HepG2 (cell line): Measurements from ENCODE around the gene FITM1. TPM values are rescaled to one million over a fixed set of nuclear protein-coding genes. Genes with fewer than 3 reads are reported as not detected.

Experiments used
- ETV6 ChIP-seq: sonication (generic); formaldehyde crosslinking; conservative IDR thresholded peaks from 2 replicates; pipeline ENCODE4 v1.4.0; 2020; ENCODE audit warnings: missing genetic modification reagents
- GABPB1 ChIP-seq: IDR thresholded peaks from 2 replicates; pipeline ENCODE4 v1.6.1; 2016; ENCODE audit warnings: mild to moderate bottlenecking, missing genetic modification reagents, moderate library complexity, missing compliant biosample characterization
- HINFP ChIP-seq: sonication (generic); formaldehyde crosslinking; IDR thresholded peaks from 2 replicates; pipeline ENCODE4 v1.4.0; 2020; ENCODE audit warnings: low read depth, mild to moderate bottlenecking, missing genetic modification reagents
- HNRNPUL1 ChIP-seq: fragments of 200-400 bp; formaldehyde crosslinking; IDR thresholded peaks from 2 replicates; pipeline ENCODE4 v1.6.1; 2017; ENCODE audit warnings: low read depth, mild to moderate bottlenecking, low read length, moderate library complexity
- NBN ChIP-seq: fragments of 450-650 bp; conservative IDR thresholded peaks from 2 replicates; pipeline ENCODE4 v1.6.1; 2017
- NFE2L2 ChIP-seq: fragments of 150-350 bp; IDR thresholded peaks from 2 replicates; pipeline ENCODE4 v1.6.1; 2014; ENCODE audit warnings: low read length
- RBAK ChIP-seq: sonication (generic); formaldehyde crosslinking; IDR thresholded peaks from 2 replicates; pipeline ENCODE4 v1.5.1; 2020; ENCODE audit warnings: mild to moderate bottlenecking, missing genetic modification reagents
- SP140L ChIP-seq: sonication (generic); formaldehyde crosslinking; IDR thresholded peaks from 2 replicates; pipeline ENCODE4 v1.4.0; 2020; ENCODE audit warnings: missing genetic modification reagents, borderline replicate concordance
- TFE3 ChIP-seq: IDR thresholded peaks from 2 replicates; pipeline ENCODE4 v1.6.1; 2016
- TRIM22 ChIP-seq: fragments of 450-650 bp; IDR thresholded peaks from 2 replicates; pipeline ENCODE4 v1.6.1; 2017
- ZBTB3 ChIP-seq: sonication (generic); formaldehyde crosslinking; IDR thresholded peaks from 2 replicates; pipeline ENCODE4 v1.4.0; 2020; ENCODE audit warnings: low read depth, mild to moderate bottlenecking, moderate library complexity, missing genetic modification reagents, borderline replicate concordance
- ZBTB4 ChIP-seq: sonication (generic); formaldehyde crosslinking; IDR thresholded peaks from 2 replicates; pipeline ENCODE4 v1.4.0; 2020; ENCODE audit warnings: missing genetic modification reagents, mild to moderate bottlenecking, borderline replicate concordance
- ZMYM3 ChIP-seq: sonication (generic); formaldehyde crosslinking; IDR thresholded peaks from 2 replicates; pipeline ENCODE4 v1.5.1; 2020; ENCODE audit warnings: mild to moderate bottlenecking, missing genetic modification reagents
- ZNF20 ChIP-seq: sonication (generic); formaldehyde crosslinking; IDR thresholded peaks from 2 replicates; pipeline ENCODE4 v1.4.0; 2020; ENCODE audit warnings: mild to moderate bottlenecking, moderate library complexity, missing genetic modification reagents
- ZNF292 ChIP-seq: sonication (generic); formaldehyde crosslinking; IDR thresholded peaks from 2 replicates; pipeline ENCODE4 v1.8.1; 2022; ENCODE audit warnings: mild to moderate bottlenecking, low read depth, missing genetic modification reagents, borderline replicate concordance
- ZNF484 ChIP-seq: sonication (generic); formaldehyde crosslinking; IDR thresholded peaks from 2 replicates; pipeline ENCODE4 v1.5.1; 2020; ENCODE audit warnings: mild to moderate bottlenecking, low read depth, missing genetic modification reagents, borderline replicate concordance
- ZNF496 ChIP-seq: sonication (generic); formaldehyde crosslinking; IDR thresholded peaks from 2 replicates; pipeline ENCODE4 v1.8.1; 2023; ENCODE audit warnings: mild to moderate bottlenecking, moderate library complexity, missing genetic modification reagents; ENCODE audit not compliant: insufficient replicate concordance
- ZNF746 ChIP-seq: sonication (generic); formaldehyde crosslinking; IDR thresholded peaks from 2 replicates; pipeline ENCODE4 v1.8.0; 2022; ENCODE audit warnings: mild to moderate bottlenecking, missing genetic modification reagents
- ZNF883 ChIP-seq: sonication (generic); formaldehyde crosslinking; IDR thresholded peaks from 2 replicates; pipeline ENCODE4 v1.5.1; 2020; ENCODE audit warnings: mild to moderate bottlenecking, missing genetic modification reagents; ENCODE audit errors: not compliant biosample characterization
- polyA plus RNA-seq, 8 experiments: library from polyadenylated mRNA; depleted of rRNA in 3 of 8; stranded (reverse) in 7 of 8; unstranded in 1 of 8; fragments of >200 nt; fragmentation: Illumina TruSeq in 4 of 8; extraction: Trizol in 4 of 8; gene quantifications; 2 replicates each; pipeline versions ENCODE4 v1.2.1 to v1.2.3, GENCODE V29; 2011 to 2016; ENCODE audit warnings: low read depth in 4 of 8, missing spikeins in 1 of 8, mixed read lengths in 1 of 8; ENCODE audit not compliant: insufficient read depth in 1 of 8
- total RNA-seq, 5 experiments: library from RNA; depleted of rRNA; stranded (reverse); fragments of >200 nt; fragmentation: Illumina TruSeq; extraction: Trizol; gene quantifications; 2 replicates each; pipeline ENCODE4 v1.2.3, GENCODE V29; 2016; ENCODE audit warnings: low read depth in 1 of 5
- TF ChIP-seq, protein P1 (sequence below): sonication (generic); formaldehyde crosslinking; IDR thresholded peaks from 2 replicates; pipeline ENCODE4 v1.5.0; 2020; ENCODE audit warnings: missing genetic modification reagents

The FITM1 gene
- total and polyA plus RNA-seq, 2 of the 13 experiments (the other 11 are each of a cell fraction or from before 2014, with no cell fraction given): 2.7 to 5.8 TPM

- TF ChIP-seq ZNF484 (CRISPR knock-in tag): no peak; the same call in 1 of the 2 replicates
- peak; percentile 90; the same call in 1 of the 2 replicates for TF ChIP-seq ZBTB4 (CRISPR knock-in tag)
- TF ChIP-seq ZNF496 (CRISPR knock-in tag): no peak
- peak; percentile 80 for TF ChIP-seq GABPB1 (CRISPR knock-in tag)
- TF ChIP-seq NFE2L2: peak; percentile 15; the same call in 1 of the 2 replicates
- peak; percentile 94; the same call in 1 of the 2 replicates for TF ChIP-seq HINFP
- TF ChIP-seq, protein P1, sequence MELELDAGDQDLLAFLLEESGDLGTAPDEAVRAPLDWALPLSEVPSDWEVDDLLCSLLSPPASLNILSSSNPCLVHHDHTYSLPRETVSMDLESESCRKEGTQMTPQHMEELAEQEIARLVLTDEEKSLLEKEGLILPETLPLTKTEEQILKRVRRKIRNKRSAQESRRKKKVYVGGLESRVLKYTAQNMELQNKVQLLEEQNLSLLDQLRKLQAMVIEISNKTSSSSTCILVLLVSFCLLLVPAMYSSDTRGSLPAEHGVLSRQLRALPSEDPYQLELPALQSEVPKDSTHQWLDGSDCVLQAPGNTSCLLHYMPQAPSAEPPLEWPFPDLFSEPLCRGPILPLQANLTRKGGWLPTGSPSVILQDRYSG (CRISPR knock-in tag): peak; percentile 18; the same call in 1 of the 2 replicates
- TF ChIP-seq ZNF746: no peak
- no peak for TF ChIP-seq HNRNPUL1
- no peak for TF ChIP-seq TRIM22
- TF ChIP-seq ZBTB3 (CRISPR knock-in tag): peak; percentile 93
- TF ChIP-seq NBN: no peak
- peak; percentile 99 for TF ChIP-seq TFE3 (CRISPR knock-in tag)
- TF ChIP-seq ZMYM3: peak; percentile 92
- peak; percentile 97; the same call in 1 of the 2 replicates for TF ChIP-seq SP140L (CRISPR knock-in tag)
- TF ChIP-seq ZNF292 (CRISPR knock-in tag): peak; percentile 89; the same call in 1 of the 2 replicates
- TF ChIP-seq ZNF883 (CRISPR knock-in tag): peak; percentile 98
- peak; percentile 90 for TF ChIP-seq RBAK (CRISPR knock-in tag)
- peak; percentile 94 for TF ChIP-seq ETV6 (CRISPR knock-in tag)
- TF ChIP-seq ZNF20 (CRISPR knock-in tag): peak; percentile 26; the same call in 1 of the 2 replicates
Observed at GRCh38 chr14:24095271-24096068, 35.0 kb upstream of the FITM1 start (continued).
